NCI-H2029 (cell line): ENCODE measurements around the gene SEPTIN5.
"Not testable (repeated sequence)": the region's sequence is repeated elsewhere in the genome, so short reads cannot be mapped to it uniquely, and the experiment has no call there.

Experiments
- DNase-seq: peaks from one replicate; lab custom pipeline; 2025; lab: John Stamatoyannopoulos, UW

Gene SEPTIN5

DNA sequence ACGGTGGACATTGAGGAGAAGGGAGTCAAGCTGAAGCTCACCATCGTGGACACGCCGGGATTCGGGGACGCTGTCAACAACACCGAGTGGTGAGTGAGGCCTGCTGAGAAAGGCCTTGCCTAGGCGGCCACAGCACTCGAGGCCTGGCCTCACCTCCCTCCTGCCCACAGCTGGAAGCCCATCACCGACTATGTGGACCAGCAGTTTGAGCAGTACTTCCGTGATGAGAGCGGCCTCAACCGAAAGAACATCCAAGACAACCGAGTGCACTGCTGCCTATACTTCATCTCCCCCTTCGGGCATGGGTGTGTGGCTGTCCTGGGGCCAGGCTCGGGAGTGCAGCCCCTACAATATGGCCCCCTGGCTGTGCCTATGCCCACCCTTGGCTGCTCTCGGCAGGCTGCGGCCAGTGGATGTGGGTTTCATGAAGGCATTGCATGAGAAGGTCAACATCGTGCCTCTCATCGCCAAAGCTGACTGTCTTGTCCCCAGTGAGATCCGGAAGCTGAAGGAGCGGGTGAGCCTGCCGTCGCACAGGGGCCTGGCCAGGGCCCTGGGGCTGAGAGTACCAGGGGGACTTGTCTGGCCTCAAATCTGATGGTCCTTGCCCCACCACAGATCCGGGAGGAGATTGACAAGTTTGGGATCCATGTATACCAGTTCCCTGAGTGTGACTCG is 6.0 kb downstream of the SEPTIN5 start:
- no peak for DNase-seq

DNA sequence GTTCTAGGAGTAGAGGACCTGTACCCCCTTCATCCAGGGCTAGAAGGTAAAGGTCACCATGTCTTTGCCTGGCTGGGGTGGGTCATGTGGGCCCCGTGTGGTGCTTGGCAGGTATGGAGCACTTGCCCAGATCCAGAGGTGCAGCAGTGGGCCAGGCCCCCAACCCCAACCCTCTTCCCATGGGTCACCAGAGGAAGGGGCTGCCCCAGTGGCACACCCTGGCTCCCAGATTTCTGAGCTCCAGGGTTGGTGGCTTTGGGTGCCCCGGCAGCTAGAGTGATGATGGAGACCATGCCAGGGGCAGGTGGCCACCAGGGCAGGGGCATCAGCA is 6.7 kb downstream of the SEPTIN5 start:
- no peak for DNase-seq

DNA sequence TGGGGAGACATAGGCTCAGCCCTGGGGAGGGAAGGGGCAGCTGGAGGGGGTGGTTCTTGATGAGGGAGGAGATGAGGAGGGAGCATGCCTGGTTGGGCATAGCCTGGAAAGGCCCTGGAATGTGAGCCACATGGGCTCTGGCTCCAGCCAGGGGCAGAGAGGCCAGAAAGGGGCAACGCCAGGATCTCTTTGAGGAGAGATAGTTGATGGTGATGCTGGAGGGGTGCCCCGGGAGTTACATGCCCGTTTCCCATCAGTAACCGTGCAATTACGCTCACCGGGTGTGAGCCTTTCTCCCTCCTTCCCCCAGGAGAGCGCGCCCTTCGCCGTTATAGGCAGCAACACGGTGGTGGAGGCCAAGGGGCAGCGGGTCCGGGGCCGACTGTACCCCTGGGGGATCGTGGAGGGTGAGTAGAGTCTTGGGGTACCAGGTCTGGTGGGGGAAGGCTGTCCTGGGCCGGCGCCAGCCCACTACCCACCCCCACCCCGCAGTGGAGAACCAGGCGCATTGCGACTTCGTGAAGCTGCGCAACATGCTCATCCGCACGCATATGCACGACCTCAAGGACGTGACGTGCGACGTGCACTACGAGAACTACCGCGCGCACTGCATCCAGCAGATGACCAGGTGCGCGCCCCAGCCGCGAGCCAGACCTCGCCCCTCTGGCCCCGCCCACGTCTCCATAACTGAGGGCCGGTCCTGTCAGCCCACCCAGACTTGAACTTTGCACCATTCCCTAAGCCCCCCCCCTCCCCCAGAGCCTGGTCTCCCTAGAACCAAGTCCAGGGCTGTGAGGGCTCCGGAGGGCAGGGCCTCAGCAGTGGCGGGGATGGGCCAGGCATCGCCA is 7.3 kb downstream of the SEPTIN5 start:
- no peak for DNase-seq

DNA sequence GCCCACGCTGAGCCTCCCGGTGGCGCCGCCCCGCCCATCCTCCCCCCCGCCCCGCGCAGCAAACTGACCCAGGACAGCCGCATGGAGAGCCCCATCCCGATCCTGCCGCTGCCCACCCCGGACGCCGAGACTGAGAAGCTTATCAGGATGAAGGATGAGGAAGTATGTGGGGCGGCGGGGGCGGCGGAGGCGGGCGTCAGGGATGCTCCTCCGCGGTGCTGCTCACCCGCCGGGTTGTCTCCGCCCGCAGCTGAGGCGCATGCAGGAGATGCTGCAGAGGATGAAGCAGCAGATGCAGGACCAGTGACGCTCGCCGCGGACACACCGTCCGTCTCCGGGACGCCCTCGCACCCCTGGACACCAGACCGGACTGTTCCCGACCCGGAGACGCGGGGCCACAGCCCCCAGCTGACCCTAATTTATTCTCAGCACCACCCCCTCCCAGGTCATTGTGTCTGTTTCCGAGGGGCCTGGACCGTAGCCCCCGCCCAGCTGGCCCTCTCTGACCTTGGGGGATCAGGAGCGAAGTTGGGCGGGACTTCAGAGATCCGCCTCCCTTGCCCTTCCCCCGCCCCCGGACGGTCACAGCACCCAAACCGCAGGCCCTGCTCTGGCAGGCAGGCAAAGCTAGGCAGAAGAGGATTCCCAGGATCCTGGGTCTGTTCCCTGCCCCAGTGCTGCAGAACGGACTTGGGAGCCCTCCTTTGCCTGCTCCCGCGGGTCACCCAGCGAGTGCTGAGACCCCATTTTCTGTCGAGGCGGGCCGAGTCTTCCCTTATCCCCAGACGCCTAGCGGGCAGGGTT is 8.1 kb downstream of the SEPTIN5 start:
- no peak for DNase-seq

DNA sequence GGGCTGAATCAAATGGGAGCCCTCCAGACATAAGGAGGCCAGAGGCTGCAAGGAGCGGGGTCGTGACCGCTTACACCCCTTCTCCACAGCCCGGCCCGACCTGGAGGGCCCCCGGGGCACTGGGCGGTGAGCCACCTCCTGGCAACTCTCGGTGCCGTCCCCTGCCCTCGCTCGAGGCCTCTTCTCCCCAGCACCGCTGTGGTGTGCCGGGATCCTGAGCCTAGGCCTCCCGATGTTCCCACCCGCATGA is 8.6 kb downstream of the SEPTIN5 start:
- DNase-seq = no peak

DNA sequence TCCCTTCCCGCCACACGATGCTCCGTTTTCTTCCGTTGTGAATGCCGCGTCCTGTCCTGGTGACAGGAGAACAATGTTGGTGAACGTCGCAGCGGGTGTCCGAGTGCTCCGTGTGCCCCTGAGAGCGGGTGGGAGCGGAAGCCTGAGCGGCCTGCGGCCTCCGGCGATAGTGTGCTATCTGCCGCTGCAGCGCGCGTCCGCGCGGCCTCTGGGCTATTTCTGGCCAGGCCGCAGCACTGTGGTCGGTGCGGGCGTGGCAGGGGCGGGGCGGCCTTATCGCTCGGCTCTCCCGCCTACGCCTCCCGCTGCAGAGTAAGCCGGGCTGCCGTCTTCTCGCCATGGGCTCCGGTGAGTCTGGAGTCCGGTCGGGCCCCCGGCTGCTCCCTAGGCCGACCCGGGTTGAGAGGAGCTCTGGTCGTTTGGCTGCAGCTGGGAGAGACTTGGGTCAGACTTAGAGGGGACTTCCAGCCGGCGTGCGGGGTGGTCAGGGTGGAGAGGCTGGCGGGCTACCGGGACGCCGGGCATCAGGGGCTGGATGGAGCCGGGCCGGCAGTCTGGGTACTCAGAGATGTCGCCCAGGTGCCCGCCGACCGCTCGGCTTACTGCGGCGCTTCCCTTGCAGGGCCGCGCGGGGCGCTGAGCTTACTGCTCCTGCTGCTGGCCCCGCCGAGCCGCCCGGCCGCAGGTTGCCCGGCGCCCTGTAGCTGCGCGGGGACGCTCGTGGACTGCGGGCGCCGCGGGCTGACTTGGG is 9.1 kb downstream of the SEPTIN5 start, which contains the start of gene GP1BB:
Gene GP1BB, plus strand, starts transcription at position 308 of the 751 bp plus-strand sequence. Its CDS starts 31 bp downstream, at position 339.
- no peak for DNase-seq

DNA sequence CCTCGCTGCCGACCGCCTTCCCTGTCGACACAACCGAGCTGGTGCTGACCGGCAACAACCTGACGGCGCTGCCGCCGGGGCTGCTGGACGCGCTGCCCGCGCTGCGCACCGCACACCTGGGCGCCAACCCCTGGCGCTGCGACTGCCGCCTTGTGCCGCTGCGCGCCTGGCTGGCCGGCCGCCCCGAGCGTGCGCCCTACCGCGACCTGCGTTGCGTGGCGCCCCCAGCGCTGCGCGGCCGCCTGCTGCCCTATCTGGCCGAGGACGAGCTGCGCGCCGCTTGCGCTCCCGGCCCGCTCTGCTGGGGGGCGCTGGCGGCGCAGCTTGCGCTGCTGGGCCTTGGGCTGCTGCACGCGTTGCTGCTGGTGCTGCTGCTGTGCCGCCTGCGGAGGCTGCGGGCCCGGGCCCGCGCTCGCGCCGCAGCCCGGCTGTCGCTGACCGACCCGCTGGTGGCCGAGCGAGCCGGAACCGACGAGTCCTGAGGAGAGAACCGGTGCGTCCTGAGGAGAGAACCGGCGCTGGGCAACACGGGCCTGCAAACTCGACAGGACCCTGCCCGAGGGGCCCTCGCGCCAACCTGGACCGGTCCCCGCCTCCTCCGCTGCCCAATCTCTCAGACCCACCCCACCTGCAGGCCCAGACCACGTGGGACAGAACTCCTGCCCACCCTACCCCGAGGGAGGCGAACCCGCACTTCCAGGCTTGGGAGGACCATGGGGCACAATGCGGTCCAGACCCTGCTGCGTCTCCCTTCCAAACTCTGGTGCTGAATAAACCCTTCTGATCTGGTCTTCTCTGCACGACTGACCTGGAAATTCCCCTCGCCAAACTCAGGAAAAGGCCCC is 9.9 kb downstream of the SEPTIN5 start:
- DNase-seq = no peak

DNA sequence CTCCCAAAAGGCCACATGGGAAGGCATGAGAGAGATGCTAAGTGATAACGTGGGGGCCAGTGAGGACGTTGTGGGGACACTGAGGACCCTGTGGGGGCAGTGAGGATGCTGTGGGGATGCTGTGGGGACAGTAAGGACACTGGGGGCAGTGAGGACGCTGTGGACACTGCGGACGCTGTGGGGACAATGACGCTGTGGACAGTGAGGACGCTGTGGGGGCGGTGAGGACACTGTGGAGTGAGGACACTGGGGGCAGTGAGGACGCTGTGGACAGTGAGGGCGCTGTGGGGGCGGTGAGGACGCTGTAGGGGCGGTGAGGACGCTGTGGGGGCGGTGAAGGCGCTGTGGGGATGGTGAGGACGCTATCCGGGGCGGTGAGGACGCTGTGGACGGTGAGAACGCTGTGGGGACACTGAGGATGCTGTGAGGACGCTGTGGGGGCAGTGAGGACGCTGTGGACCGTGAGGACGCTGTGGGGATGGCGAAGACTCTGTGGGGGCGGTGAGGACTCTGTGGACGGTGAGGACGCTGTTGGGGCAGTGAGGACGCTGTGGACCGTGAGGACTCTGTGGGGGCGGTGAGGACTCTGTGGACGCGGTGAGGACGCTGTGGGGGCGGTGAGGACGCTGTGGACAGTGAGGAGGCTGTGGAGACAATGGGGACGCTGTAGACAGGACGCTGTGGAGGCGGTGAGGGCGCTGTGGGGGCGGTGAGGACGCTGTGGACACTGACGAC is 10.8 kb downstream of the SEPTIN5 start:
- DNase-seq = no peak

DNA sequence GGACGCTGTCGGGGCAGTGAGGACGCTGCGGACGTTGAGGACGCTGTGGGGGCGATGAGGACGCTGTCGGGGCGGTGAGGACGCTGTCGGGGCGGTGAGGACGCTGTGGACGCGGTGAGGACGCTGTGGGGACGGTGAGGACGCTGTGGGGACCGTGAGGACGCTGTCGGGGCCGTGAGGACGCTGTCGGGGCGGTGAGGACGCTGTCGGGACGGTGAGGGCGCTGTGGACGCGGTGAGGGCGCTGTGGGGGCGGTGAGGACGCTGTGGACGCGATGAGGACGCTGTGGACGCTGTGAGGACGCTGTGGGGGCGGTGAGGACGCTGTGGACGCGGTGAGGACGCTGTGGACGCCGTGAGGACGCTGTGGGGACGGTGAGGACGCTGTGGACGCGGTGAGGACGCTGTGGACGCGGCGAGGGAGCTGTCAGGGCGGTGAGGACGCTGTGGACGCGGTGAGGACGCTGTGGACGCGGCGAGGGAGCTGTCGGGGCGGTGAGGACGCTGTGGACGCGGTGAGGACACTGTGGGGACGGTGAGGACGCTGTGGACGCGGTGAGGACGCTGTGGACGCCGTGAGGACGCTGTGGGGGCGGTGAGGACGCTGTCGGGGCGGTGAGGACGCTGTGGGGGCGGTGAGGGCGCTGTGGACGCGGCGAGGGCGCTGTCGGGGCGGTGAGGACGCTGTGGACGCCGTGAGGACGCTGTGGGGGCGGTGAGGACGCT is 11.9 kb downstream of the SEPTIN5 start:
- not testable (repeated sequence) for DNase-seq

DNA sequence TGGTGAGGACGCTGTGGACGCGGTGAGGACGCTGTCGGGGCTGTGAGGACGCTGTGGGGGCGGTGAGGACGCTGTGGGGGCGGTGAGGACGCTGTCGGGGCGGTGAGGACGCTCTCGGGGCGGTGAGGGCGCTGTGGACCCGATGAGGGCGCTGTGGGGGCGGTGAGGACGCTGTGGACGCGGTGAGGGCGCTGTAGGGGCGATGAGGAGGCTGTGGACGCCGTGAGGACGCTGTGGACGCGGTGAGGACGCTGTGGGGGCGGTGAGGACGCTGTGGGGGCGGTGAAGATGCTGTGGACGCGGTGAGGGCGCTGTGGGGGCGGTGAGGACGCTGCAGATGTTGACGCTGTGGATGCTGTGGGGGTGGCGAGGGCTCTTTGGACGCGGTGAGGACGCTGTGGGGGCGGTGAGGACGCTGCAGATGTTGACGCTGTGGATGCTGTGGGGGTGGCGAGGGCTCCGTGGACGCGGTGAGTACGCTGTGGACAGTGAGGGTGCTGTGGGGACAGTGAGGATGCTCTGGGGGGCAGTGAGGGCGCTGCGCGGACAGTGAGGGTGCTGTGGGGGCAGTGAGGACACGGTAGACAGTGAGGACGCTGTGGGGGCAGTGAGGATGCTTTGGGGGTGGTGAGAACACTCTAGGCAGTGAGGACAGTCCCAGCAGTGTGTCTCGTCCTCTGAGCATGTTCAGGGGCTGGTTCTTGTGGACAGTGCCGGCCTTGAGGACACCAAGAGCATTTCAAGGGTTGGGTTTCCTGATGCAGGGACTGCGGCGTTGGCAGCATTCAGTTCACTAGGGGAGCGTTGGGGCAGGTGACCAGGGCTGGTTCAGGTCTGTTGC is 13.2 kb downstream of the SEPTIN5 start:
- DNase-seq = no peak

DNA sequence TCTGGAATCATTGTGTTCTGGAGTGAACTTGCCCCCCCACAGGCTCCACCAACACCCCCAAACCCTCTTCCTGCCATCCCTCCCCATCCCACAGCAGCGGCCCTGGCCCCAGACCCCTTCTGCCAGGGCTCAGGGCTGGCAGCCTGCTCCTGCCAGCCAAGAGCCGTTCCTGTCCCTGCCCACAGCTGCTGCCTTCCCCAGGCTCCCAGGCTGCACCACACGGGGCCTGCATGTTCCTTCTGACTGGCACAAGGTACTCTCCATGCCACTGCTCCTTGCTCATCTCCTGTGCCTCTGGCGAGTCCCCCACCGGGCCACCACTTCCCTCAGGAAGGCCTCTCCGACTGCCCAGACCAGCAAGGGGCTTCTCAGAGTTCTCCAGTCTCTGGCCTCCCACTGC is 14.0 kb downstream of the SEPTIN5 start:
- no peak for DNase-seq

DNA sequence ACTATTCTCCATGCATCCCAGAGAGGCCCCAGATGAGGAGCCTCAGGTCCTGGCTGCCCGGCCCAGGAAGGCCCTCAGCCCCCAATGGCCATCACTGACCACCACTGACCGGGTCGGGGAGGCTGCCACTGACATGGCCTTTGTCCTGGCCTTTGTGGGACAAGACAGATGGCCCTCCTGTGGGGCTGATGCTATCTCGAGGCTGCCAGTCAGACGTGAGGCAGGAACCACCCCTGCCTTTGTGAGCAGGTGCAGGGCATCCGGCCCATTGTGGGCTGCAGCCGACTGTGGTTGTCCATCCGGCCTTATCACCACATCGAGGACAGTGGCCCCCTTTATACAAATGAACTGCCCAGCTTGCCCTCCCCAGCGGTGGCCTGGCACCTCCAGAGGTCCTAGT is 14.5 kb downstream of the SEPTIN5 start:
- DNase-seq = no peak

DNA sequence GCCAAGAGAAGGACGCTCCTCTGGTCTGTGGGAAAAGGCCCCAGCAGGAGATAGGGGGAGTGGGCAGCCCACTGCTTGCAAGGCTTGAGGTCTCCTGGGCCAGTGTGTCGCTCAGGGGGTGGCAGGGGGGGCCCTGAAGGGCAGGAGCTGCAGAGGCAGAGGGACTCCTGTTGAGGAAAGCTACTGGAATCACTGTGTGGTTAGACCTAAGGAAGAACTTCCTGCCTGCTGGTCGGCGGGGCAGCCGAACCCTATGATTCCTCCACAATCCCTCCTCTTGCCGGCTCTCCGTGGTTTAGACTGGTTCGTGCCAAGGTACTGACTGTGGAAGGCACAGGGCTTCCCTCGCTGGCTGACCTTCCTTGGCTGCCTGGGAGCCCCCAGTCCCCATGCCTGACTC is 15.2 kb downstream of the SEPTIN5 start:
- DNase-seq = no peak

DNA sequence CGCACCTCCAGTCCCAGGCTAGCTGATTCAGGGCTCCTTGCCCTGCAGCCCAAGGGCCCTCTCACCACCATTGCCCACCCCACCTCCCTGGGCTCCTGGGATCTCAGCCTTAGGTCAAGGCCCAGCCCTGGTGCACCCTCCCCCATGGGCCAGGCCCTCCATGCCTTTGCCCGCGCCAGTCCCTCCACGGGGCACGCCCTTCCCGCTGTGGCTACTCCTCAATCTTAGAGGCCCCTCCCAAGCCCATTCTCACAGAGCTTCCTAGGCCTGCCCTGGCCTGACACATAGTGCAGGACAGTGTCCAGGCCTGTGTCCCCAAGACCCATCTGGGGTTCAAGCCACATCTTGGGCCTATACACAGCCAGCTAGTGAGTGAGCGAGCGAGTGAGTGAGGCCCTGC is 15.9 kb downstream of the SEPTIN5 start:
- no peak for DNase-seq

DNA sequence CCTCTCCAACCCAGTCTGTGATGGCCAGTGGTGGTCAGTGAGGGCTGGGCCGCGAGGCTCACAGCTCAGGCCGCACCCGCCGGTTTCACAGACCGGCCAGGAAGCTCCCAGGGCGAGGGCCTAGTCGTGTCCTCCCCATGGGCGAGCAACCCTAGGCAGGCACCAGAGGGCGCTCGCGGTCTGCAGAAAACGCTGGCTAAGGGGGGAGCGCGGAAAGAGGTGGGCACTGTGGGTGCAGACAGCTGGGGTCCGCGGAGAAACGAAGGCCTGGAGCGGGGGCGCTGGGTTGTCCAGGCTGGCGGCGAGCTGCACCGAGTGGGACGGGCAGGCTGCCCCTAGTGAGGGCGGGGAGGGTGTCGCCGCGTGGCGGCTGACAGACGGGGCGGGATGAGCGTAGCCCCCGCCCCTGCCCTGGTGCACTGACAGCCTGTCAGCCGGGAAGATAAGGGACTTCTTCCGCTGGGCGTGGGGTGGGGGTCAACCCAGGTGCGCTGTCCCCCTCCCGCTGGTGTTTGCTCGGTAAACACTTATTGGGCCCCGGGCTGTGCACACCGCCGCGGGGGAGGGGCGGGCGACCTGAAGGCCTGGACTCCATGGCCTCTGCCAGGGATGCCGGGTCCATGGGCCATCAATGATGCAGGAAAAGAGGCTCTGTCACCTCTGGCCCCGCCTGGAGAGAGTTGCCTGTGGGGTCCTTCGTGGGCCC is 16.5 kb downstream of the SEPTIN5 start:
- DNase-seq = peak; percentile 69

DNA sequence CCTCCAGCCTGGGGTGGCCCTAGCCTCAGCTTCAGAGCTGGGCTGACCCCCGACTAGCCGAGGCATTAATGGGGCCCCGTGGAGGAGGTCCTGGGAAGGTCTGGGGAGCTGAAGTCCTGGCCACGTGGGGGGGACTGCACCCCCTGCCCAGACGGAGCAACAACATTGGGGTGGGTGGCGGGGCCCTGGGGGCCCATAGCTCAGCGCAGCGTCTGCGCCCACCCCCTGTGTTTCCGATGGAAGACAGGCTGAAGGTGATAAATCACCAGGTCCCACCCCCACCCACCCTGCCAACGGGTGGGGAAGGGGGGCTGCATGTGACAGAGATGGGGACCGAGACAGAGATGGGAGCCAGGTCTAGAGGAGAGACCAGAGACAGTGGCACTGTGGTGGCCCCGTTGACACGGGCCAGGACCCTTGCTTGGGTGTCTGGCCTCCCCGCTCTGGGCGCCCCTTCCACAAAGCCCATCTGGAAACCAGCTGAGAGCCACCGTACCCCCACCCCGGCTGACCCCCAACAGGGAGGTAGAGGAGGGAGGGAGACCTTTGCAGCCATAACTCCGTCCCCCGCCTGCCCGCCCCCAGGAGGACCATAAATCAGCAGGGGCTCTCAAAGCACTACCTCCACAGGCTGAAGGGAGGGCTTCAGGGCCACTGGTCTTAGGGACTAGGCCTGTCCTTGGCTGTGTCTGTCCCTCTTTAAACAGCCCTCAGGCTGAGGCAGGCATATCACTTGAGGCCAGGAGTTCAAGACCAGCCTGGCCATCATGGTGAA is 17.2 kb downstream of the SEPTIN5 start:
- no peak for DNase-seq

DNA sequence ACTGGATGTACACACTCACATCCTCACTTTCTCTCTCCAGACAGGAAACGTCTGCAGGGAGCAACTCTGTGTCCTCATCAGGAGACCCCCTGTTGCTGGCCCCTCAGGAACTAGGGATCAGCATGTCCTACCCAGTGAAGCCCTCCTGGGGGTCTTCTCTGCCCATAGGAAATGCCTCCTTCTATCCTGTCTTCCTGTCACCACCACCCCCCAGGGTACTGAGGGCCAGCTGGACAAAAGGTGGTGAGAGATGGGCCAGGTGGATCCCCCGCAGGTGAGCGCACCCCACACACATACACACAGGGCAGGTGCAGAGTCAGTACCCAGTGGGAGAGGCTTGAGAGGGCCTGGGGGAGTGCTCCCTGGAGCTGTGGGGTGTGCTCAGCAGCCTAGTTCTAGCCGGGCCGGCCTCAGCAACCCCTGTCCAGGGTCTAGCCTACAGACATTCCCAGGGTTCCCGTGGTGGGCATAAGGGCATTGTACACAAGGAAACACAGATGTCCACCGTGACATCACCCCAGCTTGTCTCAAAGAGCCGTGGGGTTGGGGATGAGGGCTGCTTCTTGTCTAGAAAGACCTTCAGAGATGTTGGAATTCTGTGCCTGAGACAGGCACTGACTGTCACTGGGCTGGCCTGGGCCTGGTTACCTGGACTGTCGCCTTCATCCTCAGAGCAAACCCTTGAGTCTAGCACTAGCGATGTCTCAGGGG is 18.3 kb downstream of the SEPTIN5 start:
- DNase-seq = no peak
